GM12891 (cell line): ENCODE results near the gene RNF167.

ENCODE experiments used
- POLR2A ChIP-seq: IDR thresholded peaks from 2 replicates; pipeline ENCODE4 v1.6.1; 2011; ENCODE audit warnings: low read depth, low read length, control low read depth
- POLR2AphosphoS5 ChIP-seq: IDR thresholded peaks from 2 replicates; pipeline ENCODE4 v1.6.1; 2011; ENCODE audit warnings: low read depth, low read length, control low read depth
- POU2F2 ChIP-seq: IDR thresholded peaks from 2 replicates; pipeline ENCODE4 v1.6.1; 2011; ENCODE audit warnings: low read depth, mild to moderate bottlenecking, control low read depth, low read length, moderate library complexity
- TAF1 ChIP-seq: IDR thresholded peaks from 2 replicates; pipeline ENCODE4 v1.6.1; 2011; ENCODE audit warnings: low read depth, low read length, control low read depth

GRCh38 chr17:4897198-4897687, 42.8 kb upstream of the RNF167 start:
- TF ChIP-seq POLR2A: no peak
- TF ChIP-seq POLR2AphosphoS5: no peak
- TF ChIP-seq POU2F2: no peak
- TF ChIP-seq TAF1: no peak
